ENCODE measurements around the gene TMEM185B. TPM values are rescaled to one million over a fixed set of nuclear protein-coding genes. Genes with fewer than 3 reads are reported as not detected.

TMEM185B gene
- total and polyA plus RNA-seq, 2 donors (not counting 3 experiments of a cell fraction or from before 2014, with no cell fraction given): 29.9 to 31.8 TPM

DNA sequence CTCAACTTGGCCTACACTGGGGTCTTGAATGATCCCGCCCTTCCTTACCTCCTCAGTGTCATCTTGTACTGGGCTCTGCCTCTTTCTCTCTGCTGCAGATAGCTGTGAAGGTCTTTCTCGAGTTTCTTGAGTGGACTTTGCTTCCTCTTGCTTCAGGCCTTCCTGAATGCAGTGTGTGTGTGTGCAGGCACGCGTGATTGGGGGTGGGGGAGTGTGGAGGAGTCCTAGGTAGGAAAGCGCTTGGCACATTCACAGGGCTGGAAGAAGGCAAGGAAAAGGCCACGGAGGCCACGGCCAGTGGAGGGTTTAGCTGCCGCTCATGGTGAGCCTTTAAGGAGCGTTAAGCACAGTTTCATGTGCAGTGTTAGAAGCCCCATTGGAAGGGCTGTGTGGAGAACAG lies 35.0 kb upstream of the TMEM185B start:
- CTCF ChIA-PET: interaction anchor here (0.7 to 5.7 kb wide), 6 partner anchors 10 to 83 kb away, joined by 3 to 41 read pairs (median 5); partner anchors contain the start of gene TMEM185B

More for the DNA sequence above, 35.0 kb upstream of the TMEM185B start:
- no peak overlapping the region for H3K9ac ChIP-seq (replicated peaks; ENCODE audit: extremely low read depth, insufficient read depth, low read length)
- no peaks in the 10 kb centered on the region for H3K27me3 ChIP-seq (ENCODE audit: control insufficient read depth in 2 of 2, insufficient read depth in 2 of 2, low read length in 2 of 2)
- intact Hi-C loops (cut with micrococcal nuclease): loop anchor here (10.0 kb wide), 1 partner anchor 297 kb away; no protein-coding TSS in a partner anchor
- dilution Hi-C loops (cut with MboI; ENCODE audit: extremely low pct_ligation_motif_present, low sequenced_read_pairs): no loop called here
- H3K36me3 ChIP-seq (ENCODE audit: control insufficient read depth in 2 of 2, extremely low read depth in 1 of 2, insufficient read depth in 2 of 2, low read length in 2 of 2): peaks cover 3% of the 10 kb centered on the region in 2 experiments
- TF ChIP-seq FOS (IDR thresholded peaks at IDR 0.05; ENCODE audit: borderline replicate concordance, insufficient read depth, low read length) (no peak), EZH2 (IDR thresholded peaks at IDR 0.05; ENCODE audit: borderline replicate concordance, low read depth, low read length, severe bottlenecking) (no peak), GATA2 (IDR thresholded peaks at IDR 0.05; ENCODE audit: insufficient read depth, insufficient read length, low read depth, low read length) (no peak), POLR2A (IDR thresholded peaks at IDR 0.05; ENCODE audit: low read depth, low read length) (no peak), POLR2AphosphoS5 (IDR thresholded peaks at IDR 0.05; ENCODE audit: insufficient read depth, low read depth, low read length) (no peak), MYC (IDR thresholded peaks at IDR 0.05; ENCODE audit: low read depth, low read length) (no peak), JUN (IDR thresholded peaks at IDR 0.05; ENCODE audit: borderline replicate concordance, insufficient read depth, insufficient read length, low read depth) (no peak)
- TF ChIP-seq, protein P1, sequence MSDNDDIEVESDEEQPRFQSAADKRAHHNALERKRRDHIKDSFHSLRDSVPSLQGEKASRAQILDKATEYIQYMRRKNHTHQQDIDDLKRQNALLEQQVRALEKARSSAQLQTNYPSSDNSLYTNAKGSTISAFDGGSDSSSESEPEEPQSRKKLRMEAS (IDR thresholded peaks at IDR 0.05; ENCODE audit: insufficient read depth, insufficient read length): no peak
- TF ChIP-seq, protein P2, sequence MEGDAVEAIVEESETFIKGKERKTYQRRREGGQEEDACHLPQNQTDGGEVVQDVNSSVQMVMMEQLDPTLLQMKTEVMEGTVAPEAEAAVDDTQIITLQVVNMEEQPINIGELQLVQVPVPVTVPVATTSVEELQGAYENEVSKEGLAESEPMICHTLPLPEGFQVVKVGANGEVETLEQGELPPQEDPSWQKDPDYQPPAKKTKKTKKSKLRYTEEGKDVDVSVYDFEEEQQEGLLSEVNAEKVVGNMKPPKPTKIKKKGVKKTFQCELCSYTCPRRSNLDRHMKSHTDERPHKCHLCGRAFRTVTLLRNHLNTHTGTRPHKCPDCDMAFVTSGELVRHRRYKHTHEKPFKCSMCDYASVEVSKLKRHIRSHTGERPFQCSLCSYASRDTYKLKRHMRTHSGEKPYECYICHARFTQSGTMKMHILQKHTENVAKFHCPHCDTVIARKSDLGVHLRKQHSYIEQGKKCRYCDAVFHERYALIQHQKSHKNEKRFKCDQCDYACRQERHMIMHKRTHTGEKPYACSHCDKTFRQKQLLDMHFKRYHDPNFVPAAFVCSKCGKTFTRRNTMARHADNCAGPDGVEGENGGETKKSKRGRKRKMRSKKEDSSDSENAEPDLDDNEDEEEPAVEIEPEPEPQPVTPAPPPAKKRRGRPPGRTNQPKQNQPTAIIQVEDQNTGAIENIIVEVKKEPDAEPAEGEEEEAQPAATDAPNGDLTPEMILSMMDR (IDR thresholded peaks at IDR 0.05; ENCODE audit: extremely low read depth in 1 of 2, insufficient read depth in 1 of 2, low read depth in 1 of 2, low read length in 2 of 2): no peak
- DNase-seq (ENCODE audit: low read depth, low spot score): no peak
- no TSS peak for BruUV-seq (replicated peaks)
- H4K20me1 ChIP-seq (replicated peaks; ENCODE audit: control insufficient read depth, extremely low read depth, insufficient read depth, low read length): no peaks in the 10 kb centered on the region
- no peaks in the 10 kb centered on the region for H3K9me1 ChIP-seq (replicated peaks; ENCODE audit: control insufficient read depth, extremely low read depth, insufficient read depth, low read length)
- FAIRE-seq: no peak
- no peak overlapping the region for H3K4me3 ChIP-seq (replicated peaks in 1 of 3; ENCODE audit: insufficient read depth in 1 of 3, low read depth in 1 of 3, low read length in 3 of 3)
- peaks cover 86% of the 10 kb centered on the region for H3K79me2 ChIP-seq (ENCODE audit: control insufficient read depth, insufficient read depth, low read length)
- peak overlapping the region; percentile 64 for H3K4me2 ChIP-seq (ENCODE audit: insufficient read depth, low read length)
- H3K9me3 ChIP-seq (replicated peaks; ENCODE audit: control insufficient read depth, insufficient read depth, low read length): no peaks in the 10 kb centered on the region
- H3K27ac ChIP-seq (ENCODE audit: insufficient read depth, low read depth, low read length): no peak overlapping the region
- no peak overlapping the region for H2AFZ ChIP-seq (ENCODE audit: low read depth, low read length)
- peaks cover 64% of the 10 kb centered on the region for H3K4me1 ChIP-seq (ENCODE audit: control insufficient read depth, extremely low read depth, insufficient read depth, low read length)
- POLR2A ChIA-PET: no interaction called here
